CD14-positive monocyte (primary cell): Measurements from ENCODE around the gene DLGAP1. TPM values are rescaled to one million over a fixed set of nuclear protein-coding genes. Genes with fewer than 3 reads are reported as not detected.

Source experiments
- DNase-seq, 3 donors: peaks; one replicate each; pipeline ENCODE4 v3.0.0-alpha.2; 2011 to 2022
- H2AFZ ChIP-seq: 2 replicates; pipeline ENCODE4 v1.6.0; 2012; ENCODE audit warnings: mild to moderate bottlenecking, low read depth, low read length, inconsistent platforms; ENCODE audit not compliant: insufficient read depth, poor library complexity, severe bottlenecking
- H3K27ac ChIP-seq, 2 donors: 1 replicate in 1 of 2; 2 replicates in 1 of 2; pipeline ENCODE4 v1.5.1; 2012 to 2013; ENCODE audit warnings: low read length in 2 of 2, control low read depth in 1 of 2, inconsistent platforms in 1 of 2, low read depth in 1 of 2, mild to moderate bottlenecking in 1 of 2
- H3K27me3 ChIP-seq, 2 donors: one replicate each; pipeline versions ENCODE4 v1.6.0 to v1.6.1; 2011 to 2013; ENCODE audit warnings: low read length in 2 of 2; ENCODE audit not compliant: control insufficient read depth in 2 of 2, insufficient read depth in 2 of 2
- H3K36me3 ChIP-seq, 2 donors: replicated peaks in 1 of 2; 1 replicate in 1 of 2; 2 replicates in 1 of 2; pipeline versions ENCODE4 v1.5.1 to v1.6.1; 2012 to 2013; ENCODE audit warnings: low read length in 2 of 2, control low read depth in 1 of 2, inconsistent platforms in 1 of 2, mild to moderate bottlenecking in 1 of 2; ENCODE audit not compliant: insufficient read depth in 2 of 2, control insufficient read depth in 1 of 2
- H3K4me1 ChIP-seq, 2 donors: 1 replicate in 1 of 2; 2 replicates in 1 of 2; pipeline versions ENCODE4 v1.5.1 to v1.6.1; 2012 to 2013; ENCODE audit warnings: low read length in 2 of 2, control low read depth in 1 of 2, inconsistent platforms in 1 of 2, mild to moderate bottlenecking in 1 of 2, moderate library complexity in 1 of 2; ENCODE audit not compliant: insufficient read depth in 2 of 2, control insufficient read depth in 1 of 2
- H3K4me2 ChIP-seq: replicated peaks from 2 replicates; pipeline ENCODE3; 2012; ENCODE audit warnings: low read length, moderate library complexity, mild to moderate bottlenecking; ENCODE audit not compliant: poor library complexity, severe bottlenecking; ENCODE audit errors: extremely low read depth
- H3K4me3 ChIP-seq, 3 experiments: fragments of 200-600 bp in 1 of 3; sonication (generic) in 1 of 3; replicated peaks in 1 of 3; 1 replicate in 2 of 3; 2 replicates in 1 of 3; pipeline ENCODE4 v1.5.1; 2011 to 2013; ENCODE audit warnings: low read length in 3 of 3, mild to moderate bottlenecking in 3 of 3, control low read depth in 2 of 3, low read depth in 2 of 3, inconsistent platforms in 1 of 3, moderate library complexity in 1 of 3
- H3K79me2 ChIP-seq: 2 replicates; pipeline ENCODE4 v1.6.0; 2012; ENCODE audit warnings: mild to moderate bottlenecking, control low read depth, inconsistent platforms, low read length, moderate library complexity; ENCODE audit not compliant: insufficient read depth
- H3K9ac ChIP-seq: 2 replicates; pipeline ENCODE4 v1.6.0; 2017; ENCODE audit warnings: low read length, mild to moderate bottlenecking; ENCODE audit not compliant: insufficient read depth, poor library complexity, severe bottlenecking
- H3K9me3 ChIP-seq, 2 donors: replicated peaks in 1 of 2; 1 replicate in 1 of 2; 2 replicates in 1 of 2; pipeline versions ENCODE4 v1.5.1 to v1.6.1; 2012 to 2013; ENCODE audit warnings: low read length in 2 of 2, control low read depth in 1 of 2; ENCODE audit not compliant: control insufficient read depth in 1 of 2, insufficient read depth in 1 of 2
- H4K20me1 ChIP-seq: 2 replicates; pipeline ENCODE4 v1.6.0; 2012; ENCODE audit warnings: mild to moderate bottlenecking, low read length, control low read depth, moderate library complexity; ENCODE audit not compliant: insufficient read depth
- H3K27ac Mint-ChIP-seq, 7 donors: one replicate each; pipeline ENCODE4 v1.8.0; 2020; ENCODE audit warnings: mild to moderate bottlenecking in 7 of 7, mixed read lengths in 7 of 7, moderate library complexity in 6 of 7, inconsistent platforms in 2 of 7
- H3K27me3 Mint-ChIP-seq, 3 donors: one replicate each; pipeline ENCODE4 v1.8.0; 2021 to 2022; ENCODE audit warnings: low read depth in 3 of 3, mild to moderate bottlenecking in 3 of 3, mixed read lengths in 3 of 3, moderate library complexity in 3 of 3, inconsistent platforms in 1 of 3
- H3K36me3 Mint-ChIP-seq, 2 donors: one replicate each; pipeline ENCODE4 v1.8.0; 2020; ENCODE audit warnings: mixed read lengths in 2 of 2, inconsistent platforms in 1 of 2, mild to moderate bottlenecking in 1 of 2
- H3K4me1 Mint-ChIP-seq: one replicate; pipeline ENCODE4 v1.8.0; 2020; ENCODE audit warnings: mild to moderate bottlenecking, mixed read lengths
- H3K4me3 Mint-ChIP-seq, 2 donors: one replicate each; pipeline ENCODE4 v1.8.0; 2020; ENCODE audit warnings: mild to moderate bottlenecking in 2 of 2, mixed read lengths in 2 of 2, moderate library complexity in 1 of 2
- H3K9me3 Mint-ChIP-seq, 7 donors: one replicate each; pipeline ENCODE4 v1.8.0; 2020 to 2022; ENCODE audit warnings: mixed read lengths in 7 of 7, mild to moderate bottlenecking in 6 of 7, moderate library complexity in 6 of 7, inconsistent platforms in 2 of 7
- CTCF ChIP-seq: fragments of 200-600 bp; IDR thresholded peaks from one replicate; pipeline ENCODE4 v1.8.0; 2022; ENCODE audit warnings: antibody characterized with exemption, mild to moderate bottlenecking
- WGBS: methylation state at CpG from one replicate; pipeline ENCODE4 v1.1.5; 2013; ENCODE audit warnings: missing lambda C conversion rate; ENCODE audit not compliant: insufficient coverage; 5-methylcytosine and 5-hydroxymethylcytosine counted together
- intact Hi-C, 2 donors: fragments of 100-400 bp; cut with micrococcal nuclease; formaldehyde crosslinking; loops; one replicate each; pipeline versions ENCODE4 v1.15.0 to v1.15.1; 2023
- polyA plus RNA-seq, 3 donors: library from polyadenylated mRNA; depleted of rRNA in 1 of 3; unstranded in 2 of 3; stranded (reverse) in 1 of 3; fragments of 300-500 nt in 2 of 3; fragments of >200 nt in 1 of 3; fragmentation: Illumina TruSeq in 2 of 3; gene quantifications; 1 replicate in 2 of 3; 2 replicates in 1 of 3; pipeline ENCODE4 v1.2.3, GENCODE V29; 2012 to 2021

DLGAP1 gene
- polyA plus RNA-seq, 3 donors, result 0.09 to 0.42 TPM; not detected in 1

GRCh38 chr18:4438938-4439337, 16.2 kb downstream of the DLGAP1 start:
- Mint-ChIP-seq H3K27ac (no peak overlapping the region), H3K9me3 (peaks cover 0 to 3% (median 0%) of the 10 kb centered on the region in 7 donors), H3K27me3 (peaks cover 0 to 2% (median 0%) of the 10 kb centered on the region in 3 donors), H3K4me3 (no peak overlapping the region), H3K4me1 (no peaks in the 10 kb centered on the region), H3K36me3 (no peaks in the 10 kb centered on the region)
- H3K27ac ChIP-seq, result no peak overlapping the region
- H3K36me3 ChIP-seq, result no peaks in the 10 kb centered on the region
- H2AFZ ChIP-seq, result no peak overlapping the region
- no peak for TF ChIP-seq CTCF
- 83% methylated on average over 4 of the region's 5 CpGs for WGBS
- H3K27me3 ChIP-seq, result no peaks in the 10 kb centered on the region
- intact Hi-C loops, result no loop called here
- DNase-seq, result no peak
- H3K4me1 ChIP-seq, result no peaks in the 10 kb centered on the region
- H3K4me3 ChIP-seq, result no peak overlapping the region
- no peaks in the 10 kb centered on the region for H3K9me3 ChIP-seq
- H3K79me2 ChIP-seq, result no peaks in the 10 kb centered on the region
- no peak overlapping the region for H3K9ac ChIP-seq
- no peak overlapping the region for H3K4me2 ChIP-seq
- no peaks in the 10 kb centered on the region for H4K20me1 ChIP-seq

GRCh38 chr18:4433717-4434116, 21.4 kb downstream of the DLGAP1 start:
- H3K36me3 ChIP-seq, result no peaks in the 10 kb centered on the region
- Mint-ChIP-seq H3K36me3 (no peaks in the 10 kb centered on the region), H3K27ac (no peak overlapping the region), H3K27me3 (no peaks in the 10 kb centered on the region), H3K4me1 (no peaks in the 10 kb centered on the region), H3K9me3 (no peaks in the 10 kb centered on the region), H3K4me3 (no peak overlapping the region)
- H4K20me1 ChIP-seq, result no peaks in the 10 kb centered on the region
- intact Hi-C loops, result no loop called here
- no peak overlapping the region for H3K27ac ChIP-seq
- H3K79me2 ChIP-seq, result no peaks in the 10 kb centered on the region
- H3K27me3 ChIP-seq, result no peaks in the 10 kb centered on the region
- no peak overlapping the region for H2AFZ ChIP-seq
- H3K4me2 ChIP-seq, result no peak overlapping the region
- DNase-seq, result no peak
- no peaks in the 10 kb centered on the region for H3K9me3 ChIP-seq
- H3K9ac ChIP-seq, result no peak overlapping the region
- 90% methylated on average over 1 of the region's 1 CpG for WGBS
- no peak overlapping the region for H3K4me3 ChIP-seq
- TF ChIP-seq CTCF, result no peak
- H3K4me1 ChIP-seq, result no peaks in the 10 kb centered on the region
